A204.1 (cell line): ENCODE data around the gene ERFL.
"Not testable (repeated sequence)": the region's sequence is repeated elsewhere in the genome, so short reads cannot be mapped to it uniquely, and the experiment has no call there.

Experiments
- FAIRE-seq: peaks from 2 replicates; lab custom pipeline; 2012; peaks lifted over from hg19 to GRCh38; lab: Jason Lieb, UNC

ERFL gene

GRCh38 chr19:41926763-41927496 is 1.3 kb downstream of the ERFL start:
- no peak for FAIRE-seq

- FAIRE-seq = no peak
These were observed 2.1 kb downstream of the ERFL start for GRCh38 chr19:41926028-41926762.

GRCh38 chr19:41925208-41926003 is 2.8 kb downstream of the ERFL start:
- FAIRE-seq = no peak

- no peak for FAIRE-seq
These were observed 3.8 kb downstream of the ERFL start for GRCh38 chr19:41924151-41925145.

GRCh38 chr19:41923045-41923788 is 5.0 kb downstream of the ERFL start:
- no peak for FAIRE-seq

GRCh38 chr19:41922585-41922984 is 5.7 kb downstream of the ERFL start:
- FAIRE-seq = no peak

- no peak for FAIRE-seq
These were observed 6.4 kb downstream of the ERFL start for GRCh38 chr19:41921577-41922576.

- no peak for FAIRE-seq
These were observed 7.2 kb downstream of the ERFL start for GRCh38 chr19:41920882-41921576.

GRCh38 chr19:41919948-41920712 is 8.1 kb downstream of the ERFL start:
- no peak for FAIRE-seq

GRCh38 chr19:41918653-41919244 is 9.5 kb downstream of the ERFL start:
- no peak for FAIRE-seq

GRCh38 chr19:41918095-41918494 is 10.2 kb downstream of the ERFL start:
- FAIRE-seq = no peak

GRCh38 chr19:41917676-41918075 is 10.6 kb downstream of the ERFL start:
- FAIRE-seq = no peak

- FAIRE-seq = no peak
These were observed 12.4 kb downstream of the ERFL start for GRCh38 chr19:41915776-41916414.

- FAIRE-seq = no peak
These were observed 13.1 kb downstream of the ERFL start for GRCh38 chr19:41915021-41915775.

GRCh38 chr19:41914424-41914834 is 13.8 kb downstream of the ERFL start:
- FAIRE-seq = not testable (repeated sequence)
